Erythroblast (primary cell): Measurements from ENCODE around the gene FOLR2.

Experiments used
- GATA1 ChIP-seq: IDR thresholded peaks from 2 replicates; pipeline ENCODE4 v1.6.1; 2011; ENCODE audit warnings: low read depth, mild to moderate bottlenecking, control low read depth, low read length, moderate library complexity
- POLR2A ChIP-seq: IDR thresholded peaks from 2 replicates; pipeline ENCODE4 v1.6.1; 2011; ENCODE audit warnings: mild to moderate bottlenecking, low read length

GRCh38 chr11:72240461-72241290 lies 24.1 kb downstream of the FOLR2 start:
- no peak for TF ChIP-seq POLR2A
- no peak for TF ChIP-seq GATA1
